ENCODE results near the gene BICRA.

GRCh38 chr19:47657719-47658118 is 48.8 kb downstream of the BICRA start:
- TF ChIP-seq, protein P1, sequence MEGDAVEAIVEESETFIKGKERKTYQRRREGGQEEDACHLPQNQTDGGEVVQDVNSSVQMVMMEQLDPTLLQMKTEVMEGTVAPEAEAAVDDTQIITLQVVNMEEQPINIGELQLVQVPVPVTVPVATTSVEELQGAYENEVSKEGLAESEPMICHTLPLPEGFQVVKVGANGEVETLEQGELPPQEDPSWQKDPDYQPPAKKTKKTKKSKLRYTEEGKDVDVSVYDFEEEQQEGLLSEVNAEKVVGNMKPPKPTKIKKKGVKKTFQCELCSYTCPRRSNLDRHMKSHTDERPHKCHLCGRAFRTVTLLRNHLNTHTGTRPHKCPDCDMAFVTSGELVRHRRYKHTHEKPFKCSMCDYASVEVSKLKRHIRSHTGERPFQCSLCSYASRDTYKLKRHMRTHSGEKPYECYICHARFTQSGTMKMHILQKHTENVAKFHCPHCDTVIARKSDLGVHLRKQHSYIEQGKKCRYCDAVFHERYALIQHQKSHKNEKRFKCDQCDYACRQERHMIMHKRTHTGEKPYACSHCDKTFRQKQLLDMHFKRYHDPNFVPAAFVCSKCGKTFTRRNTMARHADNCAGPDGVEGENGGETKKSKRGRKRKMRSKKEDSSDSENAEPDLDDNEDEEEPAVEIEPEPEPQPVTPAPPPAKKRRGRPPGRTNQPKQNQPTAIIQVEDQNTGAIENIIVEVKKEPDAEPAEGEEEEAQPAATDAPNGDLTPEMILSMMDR (IDR thresholded peaks at IDR 0.05): no peak
- TF ChIP-seq EZH2 (IDR thresholded peaks at IDR 0.05; ENCODE audit: borderline replicate concordance, insufficient read depth, low read depth, low read length, poor library complexity, severe bottlenecking): no peak
